Omental fat pad (tissue), 4 donors: ENCODE measurements around the gene NLGN1. TPM values are rescaled to one million over a fixed set of nuclear protein-coding genes. Genes with fewer than 3 reads are reported as not detected.

Experiments
- ATAC-seq: fragments of 150-250 bp; one replicate; pipeline ENCODE4 v1.9.1; 2016; ENCODE audit warnings: mild to moderate bottlenecking, moderate library complexity; ENCODE audit not compliant: low FRiP score
- DNase-seq: peaks from one replicate; pipeline ENCODE4 v3.0.0-alpha.2; 2019; ENCODE audit warnings: low spot score
- total RNA-seq, 4 donors: library from RNA; depleted of rRNA; stranded (reverse); fragments of >200 nt; gene quantifications; one replicate each; pipeline ENCODE4 v1.1.0, GENCODE V29; 2016
- TF ChIP-seq, protein P1 (sequence below), 3 donors: fragments of 450-650 bp; IDR thresholded peaks; one replicate each; pipeline ENCODE4 v1.5.1; 2016 to 2017; ENCODE audit warnings: antibody characterized with exemption in 3 of 3, mild to moderate bottlenecking in 3 of 3, moderate library complexity in 2 of 3

The NLGN1 gene
- total RNA-seq, 4 donors from 2014 or later: 5.3 to 17.4 (median 12.5) TPM

DNA sequence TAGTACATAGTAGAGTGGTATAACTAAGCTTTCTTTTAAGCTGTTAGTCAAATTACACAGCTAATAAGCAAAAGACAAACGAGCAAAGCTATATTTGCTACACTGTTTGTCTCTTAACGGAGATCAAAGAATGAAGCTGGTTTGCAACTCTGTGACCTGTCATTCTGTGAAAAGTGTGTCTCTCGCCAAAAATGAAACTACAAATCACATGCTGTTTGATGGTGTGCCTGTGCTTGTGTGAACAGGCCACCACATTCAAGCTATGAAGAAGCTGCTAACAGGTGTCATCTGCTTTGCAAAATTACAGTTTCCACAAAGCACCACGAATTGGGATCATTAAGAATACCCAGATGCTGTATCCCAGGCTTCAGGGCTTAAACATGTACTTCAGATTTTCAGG is 793.8 kb downstream of the NLGN1 start:
- DNase-seq (no peak), ATAC-seq (no peak)
- TF ChIP-seq, protein P1, sequence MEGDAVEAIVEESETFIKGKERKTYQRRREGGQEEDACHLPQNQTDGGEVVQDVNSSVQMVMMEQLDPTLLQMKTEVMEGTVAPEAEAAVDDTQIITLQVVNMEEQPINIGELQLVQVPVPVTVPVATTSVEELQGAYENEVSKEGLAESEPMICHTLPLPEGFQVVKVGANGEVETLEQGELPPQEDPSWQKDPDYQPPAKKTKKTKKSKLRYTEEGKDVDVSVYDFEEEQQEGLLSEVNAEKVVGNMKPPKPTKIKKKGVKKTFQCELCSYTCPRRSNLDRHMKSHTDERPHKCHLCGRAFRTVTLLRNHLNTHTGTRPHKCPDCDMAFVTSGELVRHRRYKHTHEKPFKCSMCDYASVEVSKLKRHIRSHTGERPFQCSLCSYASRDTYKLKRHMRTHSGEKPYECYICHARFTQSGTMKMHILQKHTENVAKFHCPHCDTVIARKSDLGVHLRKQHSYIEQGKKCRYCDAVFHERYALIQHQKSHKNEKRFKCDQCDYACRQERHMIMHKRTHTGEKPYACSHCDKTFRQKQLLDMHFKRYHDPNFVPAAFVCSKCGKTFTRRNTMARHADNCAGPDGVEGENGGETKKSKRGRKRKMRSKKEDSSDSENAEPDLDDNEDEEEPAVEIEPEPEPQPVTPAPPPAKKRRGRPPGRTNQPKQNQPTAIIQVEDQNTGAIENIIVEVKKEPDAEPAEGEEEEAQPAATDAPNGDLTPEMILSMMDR (IDR thresholded peaks at IDR 0.05): no peak

DNA sequence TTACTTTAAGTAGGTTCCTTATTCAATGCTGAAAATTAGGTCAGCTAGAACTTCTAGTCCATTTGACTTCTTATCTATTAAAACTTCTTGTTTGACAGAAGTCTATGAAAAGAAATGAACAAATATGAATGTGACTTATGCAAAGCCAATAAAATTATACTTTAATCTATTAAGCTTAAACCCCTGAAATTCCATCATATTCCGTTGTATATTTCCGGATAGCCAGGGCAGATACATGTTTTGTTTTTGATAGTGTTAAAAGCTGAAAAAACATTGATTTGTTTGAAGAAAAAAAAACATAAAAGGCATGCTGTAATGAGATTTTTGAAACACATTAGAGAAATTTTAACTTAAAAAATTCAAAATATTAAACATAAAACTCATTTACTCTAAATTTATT is 794.4 kb downstream of the NLGN1 start:
- DNase-seq: no peak
- TF ChIP-seq, protein P1 (IDR thresholded peaks at IDR 0.05): no peak

DNA sequence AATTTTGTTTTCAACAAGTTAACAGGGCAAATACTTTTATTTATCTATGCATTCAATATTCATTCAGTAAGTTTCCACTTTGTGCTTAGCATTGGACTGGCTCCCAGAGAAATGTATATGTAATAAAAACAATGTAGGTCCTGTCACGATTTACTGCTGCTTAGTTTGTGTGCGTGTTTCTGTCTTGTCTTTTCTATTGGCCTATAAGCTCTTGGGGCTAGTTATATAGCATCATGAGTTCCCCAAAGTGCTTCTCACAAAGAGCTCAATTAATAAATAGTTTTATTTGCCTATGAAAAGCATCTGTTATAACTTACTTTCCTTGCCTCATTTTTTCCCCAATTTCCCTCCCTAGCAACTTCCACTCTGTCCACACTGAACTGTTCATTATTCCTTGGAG is 794.9 kb downstream of the NLGN1 start:
- ATAC-seq (no peak), DNase-seq (no peak)
- TF ChIP-seq, protein P1 (IDR thresholded peaks at IDR 0.05): no peak

More for the DNA sequence above, 794.4 kb downstream of the NLGN1 start:
- ATAC-seq: no peak

DNA sequence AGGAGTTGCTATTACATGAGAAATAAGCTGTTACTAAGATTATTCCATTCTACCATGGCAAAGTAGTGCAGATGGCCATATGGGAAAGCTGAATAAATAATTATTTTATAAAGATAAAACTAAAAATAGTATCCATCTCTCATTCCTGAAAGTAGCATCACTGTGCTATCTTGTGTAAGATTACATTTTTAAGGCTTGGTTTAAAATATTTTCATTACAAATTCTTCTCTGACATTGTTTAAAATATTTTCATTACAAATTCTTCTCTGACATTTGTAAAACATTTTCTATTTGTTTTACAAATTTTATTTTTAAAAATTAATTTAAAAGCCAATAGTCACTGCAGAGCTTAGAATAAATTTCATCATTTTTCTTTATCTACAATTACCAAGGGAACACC is 796.1 kb downstream of the NLGN1 start:
- TF ChIP-seq, protein P1 (IDR thresholded peaks at IDR 0.05): no peak
- no peak for ATAC-seq

DNA sequence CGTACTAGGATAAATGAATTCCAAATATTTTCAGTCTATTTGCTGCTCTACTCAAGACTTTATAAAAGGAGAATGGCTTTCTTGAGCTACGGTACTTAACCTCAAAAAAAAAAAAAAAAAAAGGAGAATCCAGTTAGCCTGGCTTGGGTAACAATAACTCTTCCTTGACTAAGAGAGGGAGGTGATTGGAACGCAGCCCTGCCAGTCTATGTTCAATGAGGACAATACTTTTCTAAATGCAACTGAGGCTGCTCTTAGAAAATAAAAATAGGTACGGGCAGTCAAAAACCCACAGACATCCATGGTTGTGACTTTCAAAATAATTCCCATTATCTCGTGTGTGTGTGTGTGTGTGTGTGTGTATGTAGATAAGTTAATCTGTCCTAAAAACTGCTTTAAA is 799.9 kb downstream of the NLGN1 start:
- ATAC-seq: no peak
- no peak for DNase-seq

More for the DNA sequence above, 796.1 kb downstream of the NLGN1 start:
- no peak for DNase-seq

DNA sequence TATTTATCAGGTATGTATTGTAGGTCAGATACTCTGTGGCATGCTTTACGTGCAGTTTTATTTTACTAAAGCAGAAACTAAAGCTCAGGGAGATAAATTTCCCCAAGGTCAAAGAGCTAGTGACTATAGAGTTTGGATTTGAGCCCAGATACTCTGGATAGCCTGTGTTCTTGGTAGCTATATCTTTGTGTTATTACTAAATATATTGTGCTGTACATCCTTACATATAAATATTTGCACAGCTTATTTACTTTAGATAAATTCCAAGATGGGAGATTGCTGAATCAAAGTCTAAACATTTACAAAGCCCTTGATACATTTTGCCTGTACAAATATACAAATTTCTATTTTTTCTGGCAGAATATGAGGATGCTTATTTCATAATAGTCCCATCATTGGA is 800.7 kb downstream of the NLGN1 start:
- TF ChIP-seq, protein P1 (IDR thresholded peaks at IDR 0.05): no peak
- no peak for ATAC-seq
- no peak for DNase-seq

More for the DNA sequence above, 799.9 kb downstream of the NLGN1 start:
- TF ChIP-seq, protein P1 (IDR thresholded peaks at IDR 0.05): no peak

DNA sequence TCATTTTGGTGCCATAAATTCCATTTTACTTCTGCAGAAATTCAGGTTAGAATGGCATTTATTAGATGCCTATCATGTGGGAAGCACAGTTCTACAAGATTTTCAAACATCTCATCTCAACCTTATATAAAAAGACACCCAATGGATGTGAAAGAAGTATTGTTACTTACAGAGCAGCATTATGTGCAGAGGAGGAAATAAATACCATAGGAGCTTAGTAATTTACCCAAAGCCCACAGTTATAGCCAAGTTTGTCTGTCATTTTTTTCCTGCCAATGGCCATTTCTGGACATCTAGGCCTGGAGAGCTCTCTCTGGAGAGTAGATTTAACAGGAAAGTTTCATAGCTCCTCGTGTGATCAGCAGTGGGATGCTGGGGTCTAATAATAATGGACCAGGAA is 802.2 kb downstream of the NLGN1 start:
- no peak for DNase-seq
- no peak for ATAC-seq

More for the DNA sequence above, 802.2 kb downstream of the NLGN1 start:
- TF ChIP-seq, protein P1 (IDR thresholded peaks at IDR 0.05): no peak
